GM12878 (cell line): ENCODE data around the gene DNAH17. TPM values are rescaled to one million over a fixed set of nuclear protein-coding genes. Genes with fewer than 3 reads are reported as not detected.

Experiments used
- ATAC-seq: fragments of 200-7000 bp; cut with Tn5 transposase; 3 replicates; pipeline ENCODE4 v1.9.1; 2020; ENCODE audit warnings: mild to moderate bottlenecking, moderate library complexity
- BruUV-seq: library from RNA; stranded (reverse); fragments of 400-500 nt; replicated peaks from 2 replicates; lab custom pipeline; 2021; lab: Mats Ljungman, UMichigan
- CTCF ChIA-PET: fragments of 300-600 bp; sonication (Branson Sonifier 250); formaldehyde crosslinking; extraction: SDS; loops from one replicate; lab custom pipeline; 2021; ENCODE audit warnings: inconsistent platforms; lab: Yijun Ruan, JAX
- POLR2A ChIA-PET: fragments of 350-600 bp; formaldehyde crosslinking; extraction: SDS; loops from one replicate; lab custom pipeline; 2021; ENCODE audit warnings: inconsistent platforms; lab: Charles Lee
- RAD21 ChIA-PET: fragments of 300-600 bp; sonication (Branson Sonifier 250); formaldehyde crosslinking; loops from one replicate; lab custom pipeline; 2023; ENCODE audit warnings: antibody characterized with exemption; ENCODE audit not compliant: unreplicated experiment; lab: Charles Lee
- SMC1A ChIA-PET: fragments of 300-600 bp; sonication (Branson Sonifier 250); formaldehyde crosslinking; loops from one replicate; lab custom pipeline; 2023; ENCODE audit not compliant: unreplicated experiment, uncharacterized antibody; lab: Charles Lee
- DNase-seq: peaks from one replicate; pipeline ENCODE4 v3.0.0-alpha.2; 2011; ENCODE audit warnings: low read depth, low spot score
- FAIRE-seq: peaks from 3 replicates; lab custom pipeline; 2011; peaks lifted over from hg19 to GRCh38; lab: Jason Lieb, UNC
- H2AFZ ChIP-seq: 2 replicates; pipeline ENCODE4 v1.6.0; 2011; ENCODE audit warnings: low read depth, low read length, control low read depth; ENCODE audit not compliant: control insufficient read depth
- H3K27ac ChIP-seq: 2 replicates; pipeline ENCODE4 v1.5.1; 2011; ENCODE audit warnings: control low read depth; ENCODE audit not compliant: control insufficient read depth, insufficient read depth
- H3K27me3 ChIP-seq, 2 experiments: replicated peaks in 1 of 2; 2 replicates each; pipeline versions ENCODE4 v1.6.0 to v1.6.1; 2011; ENCODE audit warnings: low read length in 1 of 2; ENCODE audit not compliant: control insufficient read depth in 2 of 2, insufficient read depth in 2 of 2
- H3K36me3 ChIP-seq, 2 experiments: 2 replicates each; pipeline ENCODE4 v1.5.1; 2011; ENCODE audit warnings: low read length in 1 of 2; ENCODE audit not compliant: control insufficient read depth in 2 of 2, insufficient read depth in 2 of 2
- H3K4me1 ChIP-seq: 2 replicates; pipeline ENCODE4 v1.6.1; 2011; ENCODE audit warnings: mild to moderate bottlenecking, low read length, moderate library complexity, mixed read lengths; ENCODE audit not compliant: control insufficient read depth, insufficient read depth
- H3K4me2 ChIP-seq: 2 replicates; pipeline ENCODE4 v1.6.0; 2011; ENCODE audit warnings: control low read depth; ENCODE audit not compliant: control insufficient read depth, insufficient read depth
- H3K4me3 ChIP-seq: fragments of 200-600 bp; sonication (generic); 2 replicates; pipeline ENCODE4 v1.5.1; 2016
- H3K79me2 ChIP-seq: 2 replicates; pipeline ENCODE4 v1.6.0; 2011; ENCODE audit warnings: low read length; ENCODE audit not compliant: control insufficient read depth, insufficient read depth
- H3K9ac ChIP-seq: 2 replicates; pipeline ENCODE4 v1.8.0; 2011; ENCODE audit warnings: low read length, control low read depth, mixed read lengths; ENCODE audit not compliant: control insufficient read depth, insufficient read depth
- H3K9me3 ChIP-seq: replicated peaks from 3 replicates; pipeline ENCODE4 v1.5.1; 2011; ENCODE audit warnings: mild to moderate bottlenecking, low read length; ENCODE audit not compliant: control insufficient read depth, insufficient read depth
- H4K20me1 ChIP-seq: 2 replicates; pipeline ENCODE4 v1.6.0; 2011; ENCODE audit not compliant: control insufficient read depth, insufficient read depth
- ZBTB40 ChIP-seq: fragments of 450-650 bp; IDR thresholded peaks from 2 replicates; pipeline ENCODE4 v1.6.1; 2016; ENCODE audit warnings: mild to moderate bottlenecking, moderate library complexity, borderline replicate concordance
- WGBS: methylation state at CpG from one replicate; pipeline ENCODE4 v1.1.6; 2016; ENCODE audit warnings: low lambda C conversion rate; ENCODE audit not compliant: insufficient replicate concordance, insufficient coverage; ENCODE audit errors: missing lambda C conversion rate; 5-methylcytosine and 5-hydroxymethylcytosine counted together
- in situ Hi-C: fragments of 300-500 bp; cut with MboI; formaldehyde crosslinking; loops from 9 replicates; pipeline ENCODE4 v1.14.3; 2018; ENCODE audit warnings: mixed read lengths
- intact Hi-C: fragments of 100-400 bp; cut with micrococcal nuclease; formaldehyde crosslinking; loops from one replicate; pipeline ENCODE4 v1.14.2; 2022; ENCODE audit not compliant: unreplicated experiment
- polyA plus RNA-seq, 11 experiments: library from polyadenylated mRNA; depleted of rRNA in 4 of 11; unstranded in 6 of 11; stranded (reverse) in 5 of 11; fragments of >200 nt; fragmentation: Nextera tagmentation in 4 of 11; fragmentation: Illumina TruSeq in 1 of 11; extraction: Ambion mirVana in 4 of 11; extraction: Trizol in 1 of 11; gene quantifications; 1 replicate in 1 of 11; 2 replicates in 10 of 11; pipeline versions ENCODE4 v1.2.1 to v1.2.3, GENCODE V29; 2011 to 2016; ENCODE audit warnings: inconsistent platforms in 2 of 11, missing spikeins in 2 of 11, low read depth in 1 of 11
- total RNA-seq, 4 experiments: library from RNA; depleted of rRNA in 3 of 4; stranded (reverse); fragments of >200 nt in 3 of 4; fragmentation: Illumina TruSeq in 1 of 4; extraction: Trizol in 1 of 4; gene quantifications; 2 replicates each; pipeline versions ENCODE4 v1.2.1 to v1.2.3, GENCODE V29; 2013 to 2021
- TF ChIP-seq, protein P1 (sequence below): fragments of 450-650 bp; IDR thresholded peaks from 2 replicates; pipeline ENCODE4 v1.6.1; 2018; ENCODE audit warnings: borderline replicate concordance, mild to moderate bottlenecking; ENCODE audit not compliant: partially characterized antibody

DNAH17 gene
- total and polyA plus RNA-seq, 10 of the 15 experiments (the other 5 are each of a cell fraction or from before 2014, with no cell fraction given): 0.16 to 2.9 (median 0.56) TPM

GRCh38 chr17:78596871-78597764 lies 19.9 kb upstream of the DNAH17 start:
- RAD21 ChIA-PET: no interaction called here
- no peak overlapping the region for H3K4me2 ChIP-seq
- TF ChIP-seq ZBTB40: 0 out of 2 replicates have a peak, but pooled peaks have one; percentile 46
- TF ChIP-seq, protein P1, sequence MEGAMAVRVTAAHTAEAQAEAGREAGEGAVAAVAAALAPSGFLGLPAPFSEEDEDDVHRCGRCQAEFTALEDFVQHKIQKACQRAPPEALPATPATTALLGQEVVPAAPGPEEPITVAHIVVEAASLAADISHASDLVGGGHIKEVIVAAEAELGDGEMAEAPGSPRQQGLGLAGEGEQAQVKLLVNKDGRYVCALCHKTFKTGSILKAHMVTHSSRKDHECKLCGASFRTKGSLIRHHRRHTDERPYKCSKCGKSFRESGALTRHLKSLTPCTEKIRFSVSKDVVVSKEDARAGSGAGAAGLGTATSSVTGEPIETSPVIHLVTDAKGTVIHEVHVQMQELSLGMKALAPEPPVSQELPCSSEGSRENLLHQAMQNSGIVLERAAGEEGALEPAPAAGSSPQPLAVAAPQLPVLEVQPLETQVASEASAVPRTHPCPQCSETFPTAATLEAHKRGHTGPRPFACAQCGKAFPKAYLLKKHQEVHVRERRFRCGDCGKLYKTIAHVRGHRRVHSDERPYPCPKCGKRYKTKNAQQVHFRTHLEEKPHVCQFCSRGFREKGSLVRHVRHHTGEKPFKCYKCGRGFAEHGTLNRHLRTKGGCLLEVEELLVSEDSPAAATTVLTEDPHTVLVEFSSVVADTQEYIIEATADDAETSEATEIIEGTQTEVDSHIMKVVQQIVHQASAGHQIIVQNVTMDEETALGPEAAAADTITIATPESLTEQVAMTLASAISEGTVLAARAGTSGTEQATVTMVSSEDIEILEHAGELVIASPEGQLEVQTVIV: no peak
- POLR2A ChIA-PET: no interaction called here
- 48% methylated on average over 12 of the region's 12 CpGs for WGBS
- H4K20me1 ChIP-seq: no peaks in the 10 kb centered on the region
- ATAC-seq (no peak), DNase-seq (no peak), FAIRE-seq (no peak)
- H3K79me2 ChIP-seq: no peaks in the 10 kb centered on the region
- H2AFZ ChIP-seq: no peak overlapping the region
- no peak overlapping the region for H3K27ac ChIP-seq
- H3K4me3 ChIP-seq: no peak overlapping the region
- in situ Hi-C loops (no loop called here), intact Hi-C loops (no loop called here)
- BruUV-seq: no TSS peak
- H3K4me1 ChIP-seq: peaks cover 3% of the 10 kb centered on the region
- H3K36me3 ChIP-seq: no peaks in the 10 kb centered on the region
- H3K27me3 ChIP-seq: no peaks in the 10 kb centered on the region
- H3K9ac ChIP-seq: no peak overlapping the region
- SMC1A ChIA-PET: no interaction called here
- no peaks in the 10 kb centered on the region for H3K9me3 ChIP-seq
- CTCF ChIA-PET: interaction anchor here (1.4 kb wide), 1 partner anchor 256 kb away, joined by 3 read pairs; no protein-coding TSS in a partner anchor
